HEK293 (cell line): ENCODE data around the gene DIP2C.

Experiments used
- CTCF ChIA-PET: fragments of 350-600 bp; formaldehyde crosslinking; extraction: SDS; loops from one replicate; lab custom pipeline; 2021; ENCODE audit warnings: antibody characterized with exemption; lab: Yijun Ruan, JAX
- POLR2A ChIA-PET: fragments of 300-600 bp; formaldehyde crosslinking; extraction: SDS; loops from one replicate; lab custom pipeline; 2020; ENCODE audit warnings: antibody characterized with exemption, inconsistent platforms; lab: Yijun Ruan, JAX
- H3K27ac ChIP-seq: fragments of 200-500 bp; sonication (Bioruptor generic); 2 replicates; pipeline ENCODE4 v1.5.1; 2014; ENCODE audit warnings: low read depth, low read length, control low read depth, inconsistent platforms; ENCODE audit errors: extremely low read depth
- H3K36me3 ChIP-seq, 2 experiments: fragments of 200-500 bp in 1 of 2; sonication (Bioruptor generic) in 1 of 2; 1 replicate in 1 of 2; 2 replicates in 1 of 2; pipeline ENCODE4 v1.5.1; 2014 to 2017; ENCODE audit warnings: inconsistent platforms in 2 of 2, low read length in 2 of 2; ENCODE audit not compliant: control insufficient read depth in 2 of 2, insufficient read depth in 1 of 2
- H3K4me1 ChIP-seq: fragments of 200-500 bp; sonication (Bioruptor generic); 2 replicates; pipeline ENCODE4 v1.5.1; 2014; ENCODE audit warnings: mild to moderate bottlenecking, low read length, inconsistent platforms; ENCODE audit not compliant: control insufficient read depth, insufficient read depth
- H3K4me3 ChIP-seq: 2 replicates; pipeline ENCODE4 v1.5.1; 2011; ENCODE audit warnings: low read depth, mild to moderate bottlenecking, control low read depth, low read length, moderate library complexity
- H3K9me3 ChIP-seq: fragments of 200-500 bp; sonication (Bioruptor generic); 2 replicates; pipeline ENCODE4 v1.5.1; 2014; ENCODE audit warnings: low read depth, low read length, inconsistent platforms; ENCODE audit not compliant: control insufficient read depth, insufficient read depth
- ZFP41 ChIP-seq: fragments of 450-650 bp; formaldehyde crosslinking; IDR thresholded peaks from 2 replicates; pipeline ENCODE4 v1.5.1; 2016; ENCODE audit warnings: missing biosample characterization, missing genetic modification characterization, borderline replicate concordance
- ZNF10 ChIP-seq: fragments of 450-650 bp; formaldehyde crosslinking; IDR thresholded peaks from 2 replicates; pipeline ENCODE4 v1.5.1; 2017; ENCODE audit warnings: missing biosample characterization, missing genetic modification characterization
- ZNF146 ChIP-seq: fragments of 450-650 bp; formaldehyde crosslinking; IDR thresholded peaks from 2 replicates; pipeline ENCODE4 v1.5.1; 2016; ENCODE audit warnings: missing biosample characterization, missing genetic modification characterization
- ZNF169 ChIP-seq: fragments of 450-650 bp; formaldehyde crosslinking; IDR thresholded peaks from 2 replicates; pipeline ENCODE4 v1.5.1; 2016; ENCODE audit warnings: missing biosample characterization, missing genetic modification characterization
- ZNF214 ChIP-seq: fragments of 450-650 bp; formaldehyde crosslinking; IDR thresholded peaks from 2 replicates; pipeline ENCODE4 v1.5.1; 2017; ENCODE audit warnings: missing biosample characterization, mild to moderate bottlenecking, missing genetic modification characterization, borderline replicate concordance
- ZNF23 ChIP-seq: fragments of 450-650 bp; formaldehyde crosslinking; IDR thresholded peaks from 2 replicates; pipeline ENCODE4 v1.5.1; 2016; ENCODE audit warnings: missing biosample characterization, missing genetic modification characterization, borderline replicate concordance
- ZNF561 ChIP-seq: fragments of 450-650 bp; IDR thresholded peaks from 2 replicates; pipeline ENCODE4 v1.5.1; 2018; ENCODE audit warnings: missing biosample characterization, missing genetic modification characterization, borderline replicate concordance
- ZNF585B ChIP-seq: fragments of 450-650 bp; formaldehyde crosslinking; IDR thresholded peaks from 2 replicates; pipeline ENCODE4 v1.5.1; 2016; ENCODE audit warnings: missing biosample characterization, missing genetic modification characterization
- ZNF654 ChIP-seq: fragments of 450-650 bp; formaldehyde crosslinking; IDR thresholded peaks from 2 replicates; pipeline ENCODE4 v1.5.1; 2016; ENCODE audit warnings: low read depth, missing biosample characterization, missing genetic modification characterization
- ZNF830 ChIP-seq: fragments of 450-650 bp; IDR thresholded peaks from 2 replicates; pipeline ENCODE4 v1.5.0; 2018; ENCODE audit warnings: missing biosample characterization, missing genetic modification characterization, low read depth, mild to moderate bottlenecking, moderate library complexity
- ZXDB ChIP-seq: fragments of 450-650 bp; formaldehyde crosslinking; IDR thresholded peaks from 2 replicates; pipeline ENCODE4 v1.5.1; 2016; ENCODE audit warnings: missing biosample characterization, missing genetic modification characterization
- TF ChIP-seq, protein P1 (sequence below): fragments of 450-650 bp; formaldehyde crosslinking; IDR thresholded peaks from 2 replicates; pipeline ENCODE4 v1.5.1; 2016; ENCODE audit warnings: missing biosample characterization, missing genetic modification characterization
- TF ChIP-seq, protein P2 (sequence below): fragments of 450-650 bp; formaldehyde crosslinking; conservative IDR thresholded peaks from 2 replicates; pipeline ENCODE4 v1.5.1; 2016; ENCODE audit warnings: low read depth, missing biosample characterization, missing genetic modification characterization
- TF ChIP-seq, protein P3 (sequence below): fragments of 450-650 bp; formaldehyde crosslinking; IDR thresholded peaks from 2 replicates; pipeline ENCODE4 v1.5.1; 2016; ENCODE audit warnings: missing biosample characterization, missing genetic modification characterization
- TF ChIP-seq, protein P4 (sequence below): fragments of 450-650 bp; formaldehyde crosslinking; IDR thresholded peaks from 2 replicates; pipeline ENCODE4 v1.5.1; 2016; ENCODE audit warnings: missing biosample characterization, missing genetic modification characterization
- TF ChIP-seq, protein P5 (sequence below): fragments of 450-650 bp; formaldehyde crosslinking; IDR thresholded peaks from 2 replicates; pipeline ENCODE4 v1.5.1; 2017; ENCODE audit warnings: missing biosample characterization, missing genetic modification characterization

DIP2C gene

DNA sequence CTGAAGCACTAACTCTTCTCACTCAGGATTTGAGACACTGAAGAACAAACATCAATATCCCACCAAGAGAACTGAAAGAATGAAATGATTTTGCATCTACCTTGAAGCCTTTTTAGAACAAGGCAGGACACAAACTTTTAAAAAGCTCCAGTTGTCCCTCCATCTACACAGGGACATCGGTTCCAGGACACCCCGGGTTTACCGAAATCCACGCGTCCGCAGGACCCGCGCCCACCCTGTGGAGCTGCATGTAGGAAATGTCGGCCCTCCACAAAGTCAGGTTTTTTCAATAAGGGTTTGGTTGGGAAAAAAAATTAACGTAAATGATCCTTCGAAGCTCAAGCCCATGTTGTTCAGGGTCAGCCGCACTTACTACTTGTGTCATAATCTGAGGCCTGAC lies 94.0 kb downstream of the DIP2C start:
- TF ChIP-seq, protein P1, sequence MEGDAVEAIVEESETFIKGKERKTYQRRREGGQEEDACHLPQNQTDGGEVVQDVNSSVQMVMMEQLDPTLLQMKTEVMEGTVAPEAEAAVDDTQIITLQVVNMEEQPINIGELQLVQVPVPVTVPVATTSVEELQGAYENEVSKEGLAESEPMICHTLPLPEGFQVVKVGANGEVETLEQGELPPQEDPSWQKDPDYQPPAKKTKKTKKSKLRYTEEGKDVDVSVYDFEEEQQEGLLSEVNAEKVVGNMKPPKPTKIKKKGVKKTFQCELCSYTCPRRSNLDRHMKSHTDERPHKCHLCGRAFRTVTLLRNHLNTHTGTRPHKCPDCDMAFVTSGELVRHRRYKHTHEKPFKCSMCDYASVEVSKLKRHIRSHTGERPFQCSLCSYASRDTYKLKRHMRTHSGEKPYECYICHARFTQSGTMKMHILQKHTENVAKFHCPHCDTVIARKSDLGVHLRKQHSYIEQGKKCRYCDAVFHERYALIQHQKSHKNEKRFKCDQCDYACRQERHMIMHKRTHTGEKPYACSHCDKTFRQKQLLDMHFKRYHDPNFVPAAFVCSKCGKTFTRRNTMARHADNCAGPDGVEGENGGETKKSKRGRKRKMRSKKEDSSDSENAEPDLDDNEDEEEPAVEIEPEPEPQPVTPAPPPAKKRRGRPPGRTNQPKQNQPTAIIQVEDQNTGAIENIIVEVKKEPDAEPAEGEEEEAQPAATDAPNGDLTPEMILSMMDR (tag by site-specific recombination) = no peak
- no peak for TF ChIP-seq ZNF561 (tag by site-specific recombination)
- no peak for TF ChIP-seq ZNF146 (tag by site-specific recombination)
- no peak for TF ChIP-seq ZXDB (tag by site-specific recombination)
- no peak for TF ChIP-seq ZNF10 (tag by site-specific recombination)
- no peak for TF ChIP-seq ZNF169 (tag by site-specific recombination)
- no peak for TF ChIP-seq ZNF214
- no peak for TF ChIP-seq ZNF830
- Histone ChIP-seq H3K27ac (no peak overlapping the region), H3K9me3 (no peaks in the 10 kb centered on the region), H3K4me3 (no peak overlapping the region), H3K36me3 (no peaks in the 10 kb centered on the region), H3K4me1 (no peaks in the 10 kb centered on the region)
- CTCF ChIA-PET = interaction anchor here (0.6 to 0.9 kb wide), 2 partner anchors 28 to 329 kb away, joined by 3 read pairs; no protein-coding TSS in a partner anchor
- POLR2A ChIA-PET = no interaction called here

DNA sequence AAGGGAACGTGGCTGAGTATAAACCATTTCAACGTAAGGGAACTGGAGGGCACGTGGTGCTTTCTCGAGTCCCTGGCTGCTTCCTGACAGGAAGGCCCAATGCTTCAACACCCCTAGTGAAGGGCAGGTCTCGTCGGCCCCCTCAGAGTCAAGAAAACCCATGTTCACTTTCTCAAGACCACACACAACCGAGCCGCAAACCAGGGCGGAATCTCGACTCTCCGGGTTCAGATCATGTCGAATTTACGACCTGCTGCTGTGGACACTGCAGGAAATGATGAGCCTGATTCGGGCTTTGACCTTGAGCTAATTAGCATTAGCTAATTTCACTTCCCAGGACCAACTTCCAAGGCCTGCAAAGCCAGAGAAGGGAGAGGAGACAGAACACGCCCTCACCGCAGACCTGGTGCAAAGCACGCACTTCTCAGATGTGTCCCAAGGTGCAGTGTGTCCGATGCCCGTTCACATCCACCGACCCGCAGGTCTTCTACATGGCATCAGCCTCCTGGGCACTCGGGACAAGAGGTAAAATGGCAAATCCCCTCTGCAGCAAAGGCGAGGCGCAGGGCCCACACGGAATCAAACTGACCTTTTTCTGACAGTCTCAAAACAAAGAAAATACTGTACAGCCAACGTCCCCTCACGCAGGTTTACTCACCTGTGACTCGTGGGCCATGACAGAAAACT lies 94.7 kb downstream of the DIP2C start:
- no peaks in the 10 kb centered on the region for H3K4me1 ChIP-seq
- no peak overlapping the region for H3K4me3 ChIP-seq
- POLR2A ChIA-PET = no interaction called here
- no peaks in the 10 kb centered on the region for H3K9me3 ChIP-seq
- TF ChIP-seq, protein P2, sequence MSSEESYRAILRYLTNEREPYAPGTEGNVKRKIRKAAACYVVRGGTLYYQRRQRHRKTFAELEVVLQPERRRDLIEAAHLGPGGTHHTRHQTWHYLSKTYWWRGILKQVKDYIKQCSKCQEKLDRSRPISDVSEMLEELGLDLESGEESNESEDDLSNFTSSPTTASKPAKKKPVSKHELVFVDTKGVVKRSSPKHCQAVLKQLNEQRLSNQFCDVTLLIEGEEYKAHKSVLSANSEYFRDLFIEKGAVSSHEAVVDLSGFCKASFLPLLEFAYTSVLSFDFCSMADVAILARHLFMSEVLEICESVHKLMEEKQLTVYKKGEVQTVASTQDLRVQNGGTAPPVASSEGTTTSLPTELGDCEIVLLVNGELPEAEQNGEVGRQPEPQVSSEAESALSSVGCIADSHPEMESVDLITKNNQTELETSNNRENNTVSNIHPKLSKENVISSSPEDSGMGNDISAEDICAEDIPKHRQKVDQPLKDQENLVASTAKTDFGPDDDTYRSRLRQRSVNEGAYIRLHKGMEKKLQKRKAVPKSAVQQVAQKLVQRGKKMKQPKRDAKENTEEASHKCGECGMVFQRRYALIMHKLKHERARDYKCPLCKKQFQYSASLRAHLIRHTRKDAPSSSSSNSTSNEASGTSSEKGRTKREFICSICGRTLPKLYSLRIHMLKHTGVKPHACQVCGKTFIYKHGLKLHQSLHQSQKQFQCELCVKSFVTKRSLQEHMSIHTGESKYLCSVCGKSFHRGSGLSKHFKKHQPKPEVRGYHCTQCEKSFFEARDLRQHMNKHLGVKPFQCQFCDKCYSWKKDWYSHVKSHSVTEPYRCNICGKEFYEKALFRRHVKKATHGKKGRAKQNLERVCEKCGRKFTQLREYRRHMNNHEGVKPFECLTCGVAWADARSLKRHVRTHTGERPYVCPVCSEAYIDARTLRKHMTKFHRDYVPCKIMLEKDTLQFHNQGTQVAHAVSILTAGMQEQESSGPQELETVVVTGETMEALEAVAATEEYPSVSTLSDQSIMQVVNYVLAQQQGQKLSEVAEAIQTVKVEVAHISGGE (tag by site-specific recombination) = no peak
- CTCF ChIA-PET = interaction anchor here (0.9 kb wide), 1 partner anchor 330 kb away, joined by 3 read pairs; no protein-coding TSS in a partner anchor
- no peaks in the 10 kb centered on the region for H3K36me3 ChIP-seq
- H3K27ac ChIP-seq = no peak overlapping the region

DNA sequence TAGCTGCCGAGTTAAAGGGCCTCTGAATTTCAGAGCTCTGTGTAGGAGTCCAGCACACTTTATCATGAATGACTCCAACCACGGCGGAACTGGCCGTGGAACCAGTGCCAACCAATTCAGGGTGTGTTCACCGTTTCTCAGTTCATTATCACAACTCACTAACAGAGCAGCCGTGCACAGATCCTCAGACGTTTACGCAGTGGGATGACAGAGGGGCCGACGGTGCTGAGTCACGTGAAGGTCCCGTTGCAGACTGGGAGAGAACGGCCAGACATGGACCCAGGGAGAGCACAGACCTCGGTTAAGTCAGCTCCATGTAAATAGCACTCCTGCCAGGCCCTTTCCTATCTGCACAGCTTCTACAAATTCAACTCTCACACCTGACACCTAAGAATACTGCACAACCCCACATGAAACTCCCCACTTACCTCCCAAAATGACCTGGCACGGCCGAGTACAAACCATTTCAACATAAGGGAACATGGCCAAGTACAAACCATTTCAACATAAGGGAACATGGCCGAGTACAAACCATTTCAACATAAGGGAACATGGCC lies 95.5 kb downstream of the DIP2C start:
- Histone ChIP-seq H3K4me1 (no peaks in the 10 kb centered on the region), H3K4me3 (no peak overlapping the region), H3K36me3 (no peaks in the 10 kb centered on the region), H3K9me3 (no peaks in the 10 kb centered on the region), H3K27ac (no peak overlapping the region)
- POLR2A ChIA-PET = no interaction called here
- CTCF ChIA-PET = no interaction called here
- TF ChIP-seq ZNF654 (tag by site-specific recombination) (no peak), ZNF585B (no peak), ZNF23 (no peak), ZNF561 (tag by site-specific recombination) (no peak), ZFP41 (tag by site-specific recombination) (no peak)
- TF ChIP-seq, protein P3, sequence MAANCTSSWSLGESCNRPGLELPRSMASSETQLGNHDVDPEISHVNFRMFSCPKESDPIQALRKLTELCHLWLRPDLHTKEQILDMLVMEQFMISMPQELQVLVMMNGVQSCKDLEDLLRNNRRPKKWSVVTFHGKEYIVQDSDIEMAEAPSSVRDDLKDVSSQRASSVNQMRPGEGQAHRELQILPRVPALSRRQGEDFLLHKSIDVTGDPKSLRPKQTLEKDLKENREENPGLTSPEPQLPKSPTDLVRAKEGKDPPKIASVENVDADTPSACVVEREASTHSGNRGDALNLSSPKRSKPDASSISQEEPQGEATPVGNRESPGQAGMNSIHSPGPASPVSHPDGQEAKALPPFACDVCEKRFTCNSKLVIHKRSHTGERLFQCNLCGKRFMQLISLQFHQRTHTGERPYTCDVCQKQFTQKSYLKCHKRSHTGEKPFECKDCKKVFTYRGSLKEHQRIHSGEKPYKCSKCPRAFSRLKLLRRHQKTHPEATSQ (tag by site-specific recombination) = no peak
- TF ChIP-seq, protein P4, sequence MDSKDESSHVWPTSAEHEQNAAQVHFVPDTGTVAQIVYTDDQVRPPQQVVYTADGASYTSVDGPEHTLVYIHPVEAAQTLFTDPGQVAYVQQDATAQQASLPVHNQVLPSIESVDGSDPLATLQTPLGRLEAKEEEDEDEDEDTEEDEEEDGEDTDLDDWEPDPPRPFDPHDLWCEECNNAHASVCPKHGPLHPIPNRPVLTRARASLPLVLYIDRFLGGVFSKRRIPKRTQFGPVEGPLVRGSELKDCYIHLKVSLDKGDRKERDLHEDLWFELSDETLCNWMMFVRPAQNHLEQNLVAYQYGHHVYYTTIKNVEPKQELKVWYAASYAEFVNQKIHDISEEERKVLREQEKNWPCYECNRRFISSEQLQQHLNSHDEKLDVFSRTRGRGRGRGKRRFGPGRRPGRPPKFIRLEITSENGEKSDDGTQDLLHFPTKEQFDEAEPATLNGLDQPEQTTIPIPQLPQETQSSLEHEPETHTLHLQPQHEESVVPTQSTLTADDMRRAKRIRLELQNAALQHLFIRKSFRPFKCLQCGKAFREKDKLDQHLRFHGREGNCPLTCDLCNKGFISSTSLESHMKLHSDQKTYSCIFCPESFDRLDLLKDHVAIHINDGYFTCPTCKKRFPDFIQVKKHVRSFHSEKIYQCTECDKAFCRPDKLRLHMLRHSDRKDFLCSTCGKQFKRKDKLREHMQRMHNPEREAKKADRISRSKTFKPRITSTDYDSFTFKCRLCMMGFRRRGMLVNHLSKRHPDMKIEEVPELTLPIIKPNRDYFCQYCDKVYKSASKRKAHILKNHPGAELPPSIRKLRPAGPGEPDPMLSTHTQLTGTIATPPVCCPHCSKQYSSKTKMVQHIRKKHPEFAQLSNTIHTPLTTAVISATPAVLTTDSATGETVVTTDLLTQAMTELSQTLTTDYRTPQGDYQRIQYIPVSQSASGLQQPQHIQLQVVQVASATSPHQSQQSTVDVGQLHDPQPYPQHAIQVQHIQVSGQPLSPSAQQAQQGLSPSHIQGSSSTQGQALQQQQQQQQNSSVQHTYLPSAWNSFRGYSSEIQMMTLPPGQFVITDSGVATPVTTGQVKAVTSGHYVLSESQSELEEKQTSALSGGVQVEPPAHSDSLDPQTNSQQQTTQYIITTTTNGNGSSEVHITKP (tag by site-specific recombination) = no peak
- TF ChIP-seq, protein P5, sequence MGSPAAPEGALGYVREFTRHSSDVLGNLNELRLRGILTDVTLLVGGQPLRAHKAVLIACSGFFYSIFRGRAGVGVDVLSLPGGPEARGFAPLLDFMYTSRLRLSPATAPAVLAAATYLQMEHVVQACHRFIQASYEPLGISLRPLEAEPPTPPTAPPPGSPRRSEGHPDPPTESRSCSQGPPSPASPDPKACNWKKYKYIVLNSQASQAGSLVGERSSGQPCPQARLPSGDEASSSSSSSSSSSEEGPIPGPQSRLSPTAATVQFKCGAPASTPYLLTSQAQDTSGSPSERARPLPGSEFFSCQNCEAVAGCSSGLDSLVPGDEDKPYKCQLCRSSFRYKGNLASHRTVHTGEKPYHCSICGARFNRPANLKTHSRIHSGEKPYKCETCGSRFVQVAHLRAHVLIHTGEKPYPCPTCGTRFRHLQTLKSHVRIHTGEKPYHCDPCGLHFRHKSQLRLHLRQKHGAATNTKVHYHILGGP (tag by site-specific recombination) = no peak
